ENCODE results near the gene STN1. TPM values are rescaled to one million over a fixed set of nuclear protein-coding genes. Genes with fewer than 3 reads are reported as not detected.

STN1 gene
- total and polyA plus RNA-seq, 9 of the 15 experiments (the other 6 are each of a cell fraction or from before 2014, with no cell fraction given), result 9.1 to 19.6 (median 13.8) TPM

DNA sequence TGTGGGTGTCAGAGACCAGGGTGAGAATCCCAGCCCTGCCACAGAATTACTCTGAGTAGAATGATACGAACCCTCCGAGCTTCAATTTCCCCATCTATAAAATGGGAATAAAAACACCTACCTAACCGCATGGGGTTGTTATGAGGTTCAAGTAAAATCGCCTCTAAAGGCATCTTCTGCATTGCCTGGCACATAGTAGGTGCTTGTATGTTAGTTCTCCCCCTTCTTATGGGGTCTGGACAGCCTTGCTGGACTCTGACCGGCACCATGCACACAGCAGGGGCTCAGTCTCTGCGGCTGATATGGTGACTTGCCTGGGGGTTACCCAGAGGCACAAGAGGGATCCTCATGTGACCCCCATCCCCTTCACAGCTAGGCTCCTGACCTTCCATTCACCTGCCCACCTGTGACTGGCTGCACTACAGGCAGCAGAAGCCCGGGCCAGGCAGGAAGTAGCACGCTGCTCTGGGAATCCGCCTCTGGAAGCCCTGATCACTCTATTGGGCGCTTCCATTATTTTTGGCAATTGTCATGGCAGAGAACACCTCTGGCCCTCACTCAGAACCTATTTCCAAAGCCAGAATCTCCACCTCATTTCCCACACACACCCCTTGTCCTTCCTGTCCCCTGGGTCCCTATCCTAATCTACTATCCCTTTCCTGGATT is 68.6 kb downstream of the STN1 start:
- Histone ChIP-seq H3K27me3 (ENCODE audit: control insufficient read depth in 2 of 2, insufficient read depth in 2 of 2, low read length in 2 of 2) (peaks cover 8 to 56% of the 10 kb centered on the region in 2 experiments), H3K4me1 (replicated peaks in 1 of 2; ENCODE audit: control insufficient read depth in 2 of 2, insufficient read depth in 2 of 2, low read length in 2 of 2) (no peaks in the 10 kb centered on the region), H3K4me2 (ENCODE audit: insufficient read depth, low read length) (no peak overlapping the region), H3K4me3 (no peak overlapping the region), H3K9me3 (replicated peaks; ENCODE audit: control insufficient read depth, insufficient read depth, low read depth, low read length) (no peaks in the 10 kb centered on the region), H3K79me2 (ENCODE audit: control insufficient read depth, insufficient read depth, low read length) (no peaks in the 10 kb centered on the region), H4K20me1 (replicated peaks; ENCODE audit: control insufficient read depth, insufficient read depth, low read length) (no peaks in the 10 kb centered on the region), H3K36me3 (ENCODE audit: control insufficient read depth, insufficient read depth, low read length) (no peaks in the 10 kb centered on the region), H3K9ac (ENCODE audit: insufficient read depth in 1 of 2, low read depth in 2 of 2, low read length in 2 of 2) (no peak overlapping the region), H3K27ac (ENCODE audit: extremely low read depth, low read depth, low read length) (no peak overlapping the region), H3K9me1 (ENCODE audit: control insufficient read depth, insufficient read depth, low read length) (no peaks in the 10 kb centered on the region), H2AFZ (ENCODE audit: low read depth, low read length) (no peak overlapping the region)
- ChIA-PET POLR2A (no interaction called here), CTCF (ENCODE audit: low intra/inter-chr PET ratio) (no interaction called here)
- FAIRE-seq (no peak), ATAC-seq (no peak), DNase-seq (ENCODE audit: extremely low read depth in 1 of 4, low spot score in 3 of 4) (no peak)
- intact Hi-C loops (cut with micrococcal nuclease), result no loop called here
- in situ Hi-C loops (cut with MboI), result loop anchor here (5.0 kb wide), 1 partner anchor 127 kb away; no protein-coding TSS in a partner anchor
- 8% methylated on average over 10 of the region's 10 CpGs for WGBS (ENCODE audit: insufficient coverage, low coverage, missing lambda C conversion rate)
- BruUV-seq (replicated peaks), result no TSS peak
- TF ChIP-seq CHD2 (IDR thresholded peaks at IDR 0.05; ENCODE audit: low read depth, low read length), result no peak
- TF ChIP-seq ZKSCAN1 (IDR thresholded peaks at IDR 0.05; ENCODE audit: low read depth, low read length), result peak; percentile 52; the same call in 1 of the 2 replicates
- TF ChIP-seq, protein P1, sequence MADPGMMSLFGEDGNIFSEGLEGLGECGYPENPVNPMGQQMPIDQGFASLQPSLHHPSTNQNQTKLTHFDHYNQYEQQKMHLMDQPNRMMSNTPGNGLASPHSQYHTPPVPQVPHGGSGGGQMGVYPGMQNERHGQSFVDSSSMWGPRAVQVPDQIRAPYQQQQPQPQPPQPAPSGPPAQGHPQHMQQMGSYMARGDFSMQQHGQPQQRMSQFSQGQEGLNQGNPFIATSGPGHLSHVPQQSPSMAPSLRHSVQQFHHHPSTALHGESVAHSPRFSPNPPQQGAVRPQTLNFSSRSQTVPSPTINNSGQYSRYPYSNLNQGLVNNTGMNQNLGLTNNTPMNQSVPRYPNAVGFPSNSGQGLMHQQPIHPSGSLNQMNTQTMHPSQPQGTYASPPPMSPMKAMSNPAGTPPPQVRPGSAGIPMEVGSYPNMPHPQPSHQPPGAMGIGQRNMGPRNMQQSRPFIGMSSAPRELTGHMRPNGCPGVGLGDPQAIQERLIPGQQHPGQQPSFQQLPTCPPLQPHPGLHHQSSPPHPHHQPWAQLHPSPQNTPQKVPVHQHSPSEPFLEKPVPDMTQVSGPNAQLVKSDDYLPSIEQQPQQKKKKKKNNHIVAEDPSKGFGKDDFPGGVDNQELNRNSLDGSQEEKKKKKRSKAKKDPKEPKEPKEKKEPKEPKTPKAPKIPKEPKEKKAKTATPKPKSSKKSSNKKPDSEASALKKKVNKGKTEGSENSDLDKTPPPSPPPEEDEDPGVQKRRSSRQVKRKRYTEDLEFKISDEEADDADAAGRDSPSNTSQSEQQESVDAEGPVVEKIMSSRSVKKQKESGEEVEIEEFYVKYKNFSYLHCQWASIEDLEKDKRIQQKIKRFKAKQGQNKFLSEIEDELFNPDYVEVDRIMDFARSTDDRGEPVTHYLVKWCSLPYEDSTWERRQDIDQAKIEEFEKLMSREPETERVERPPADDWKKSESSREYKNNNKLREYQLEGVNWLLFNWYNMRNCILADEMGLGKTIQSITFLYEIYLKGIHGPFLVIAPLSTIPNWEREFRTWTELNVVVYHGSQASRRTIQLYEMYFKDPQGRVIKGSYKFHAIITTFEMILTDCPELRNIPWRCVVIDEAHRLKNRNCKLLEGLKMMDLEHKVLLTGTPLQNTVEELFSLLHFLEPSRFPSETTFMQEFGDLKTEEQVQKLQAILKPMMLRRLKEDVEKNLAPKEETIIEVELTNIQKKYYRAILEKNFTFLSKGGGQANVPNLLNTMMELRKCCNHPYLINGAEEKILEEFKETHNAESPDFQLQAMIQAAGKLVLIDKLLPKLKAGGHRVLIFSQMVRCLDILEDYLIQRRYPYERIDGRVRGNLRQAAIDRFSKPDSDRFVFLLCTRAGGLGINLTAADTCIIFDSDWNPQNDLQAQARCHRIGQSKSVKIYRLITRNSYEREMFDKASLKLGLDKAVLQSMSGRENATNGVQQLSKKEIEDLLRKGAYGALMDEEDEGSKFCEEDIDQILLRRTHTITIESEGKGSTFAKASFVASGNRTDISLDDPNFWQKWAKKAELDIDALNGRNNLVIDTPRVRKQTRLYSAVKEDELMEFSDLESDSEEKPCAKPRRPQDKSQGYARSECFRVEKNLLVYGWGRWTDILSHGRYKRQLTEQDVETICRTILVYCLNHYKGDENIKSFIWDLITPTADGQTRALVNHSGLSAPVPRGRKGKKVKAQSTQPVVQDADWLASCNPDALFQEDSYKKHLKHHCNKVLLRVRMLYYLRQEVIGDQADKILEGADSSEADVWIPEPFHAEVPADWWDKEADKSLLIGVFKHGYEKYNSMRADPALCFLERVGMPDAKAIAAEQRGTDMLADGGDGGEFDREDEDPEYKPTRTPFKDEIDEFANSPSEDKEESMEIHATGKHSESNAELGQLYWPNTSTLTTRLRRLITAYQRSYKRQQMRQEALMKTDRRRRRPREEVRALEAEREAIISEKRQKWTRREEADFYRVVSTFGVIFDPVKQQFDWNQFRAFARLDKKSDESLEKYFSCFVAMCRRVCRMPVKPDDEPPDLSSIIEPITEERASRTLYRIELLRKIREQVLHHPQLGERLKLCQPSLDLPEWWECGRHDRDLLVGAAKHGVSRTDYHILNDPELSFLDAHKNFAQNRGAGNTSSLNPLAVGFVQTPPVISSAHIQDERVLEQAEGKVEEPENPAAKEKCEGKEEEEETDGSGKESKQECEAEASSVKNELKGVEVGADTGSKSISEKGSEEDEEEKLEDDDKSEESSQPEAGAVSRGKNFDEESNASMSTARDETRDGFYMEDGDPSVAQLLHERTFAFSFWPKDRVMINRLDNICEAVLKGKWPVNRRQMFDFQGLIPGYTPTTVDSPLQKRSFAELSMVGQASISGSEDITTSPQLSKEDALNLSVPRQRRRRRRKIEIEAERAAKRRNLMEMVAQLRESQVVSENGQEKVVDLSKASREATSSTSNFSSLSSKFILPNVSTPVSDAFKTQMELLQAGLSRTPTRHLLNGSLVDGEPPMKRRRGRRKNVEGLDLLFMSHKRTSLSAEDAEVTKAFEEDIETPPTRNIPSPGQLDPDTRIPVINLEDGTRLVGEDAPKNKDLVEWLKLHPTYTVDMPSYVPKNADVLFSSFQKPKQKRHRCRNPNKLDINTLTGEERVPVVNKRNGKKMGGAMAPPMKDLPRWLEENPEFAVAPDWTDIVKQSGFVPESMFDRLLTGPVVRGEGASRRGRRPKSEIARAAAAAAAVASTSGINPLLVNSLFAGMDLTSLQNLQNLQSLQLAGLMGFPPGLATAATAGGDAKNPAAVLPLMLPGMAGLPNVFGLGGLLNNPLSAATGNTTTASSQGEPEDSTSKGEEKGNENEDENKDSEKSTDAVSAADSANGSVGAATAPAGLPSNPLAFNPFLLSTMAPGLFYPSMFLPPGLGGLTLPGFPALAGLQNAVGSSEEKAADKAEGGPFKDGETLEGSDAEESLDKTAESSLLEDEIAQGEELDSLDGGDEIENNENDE (IDR thresholded peaks at IDR 0.05; ENCODE audit: low read depth, low read length), result no peak
- TF ChIP-seq, protein P2, sequence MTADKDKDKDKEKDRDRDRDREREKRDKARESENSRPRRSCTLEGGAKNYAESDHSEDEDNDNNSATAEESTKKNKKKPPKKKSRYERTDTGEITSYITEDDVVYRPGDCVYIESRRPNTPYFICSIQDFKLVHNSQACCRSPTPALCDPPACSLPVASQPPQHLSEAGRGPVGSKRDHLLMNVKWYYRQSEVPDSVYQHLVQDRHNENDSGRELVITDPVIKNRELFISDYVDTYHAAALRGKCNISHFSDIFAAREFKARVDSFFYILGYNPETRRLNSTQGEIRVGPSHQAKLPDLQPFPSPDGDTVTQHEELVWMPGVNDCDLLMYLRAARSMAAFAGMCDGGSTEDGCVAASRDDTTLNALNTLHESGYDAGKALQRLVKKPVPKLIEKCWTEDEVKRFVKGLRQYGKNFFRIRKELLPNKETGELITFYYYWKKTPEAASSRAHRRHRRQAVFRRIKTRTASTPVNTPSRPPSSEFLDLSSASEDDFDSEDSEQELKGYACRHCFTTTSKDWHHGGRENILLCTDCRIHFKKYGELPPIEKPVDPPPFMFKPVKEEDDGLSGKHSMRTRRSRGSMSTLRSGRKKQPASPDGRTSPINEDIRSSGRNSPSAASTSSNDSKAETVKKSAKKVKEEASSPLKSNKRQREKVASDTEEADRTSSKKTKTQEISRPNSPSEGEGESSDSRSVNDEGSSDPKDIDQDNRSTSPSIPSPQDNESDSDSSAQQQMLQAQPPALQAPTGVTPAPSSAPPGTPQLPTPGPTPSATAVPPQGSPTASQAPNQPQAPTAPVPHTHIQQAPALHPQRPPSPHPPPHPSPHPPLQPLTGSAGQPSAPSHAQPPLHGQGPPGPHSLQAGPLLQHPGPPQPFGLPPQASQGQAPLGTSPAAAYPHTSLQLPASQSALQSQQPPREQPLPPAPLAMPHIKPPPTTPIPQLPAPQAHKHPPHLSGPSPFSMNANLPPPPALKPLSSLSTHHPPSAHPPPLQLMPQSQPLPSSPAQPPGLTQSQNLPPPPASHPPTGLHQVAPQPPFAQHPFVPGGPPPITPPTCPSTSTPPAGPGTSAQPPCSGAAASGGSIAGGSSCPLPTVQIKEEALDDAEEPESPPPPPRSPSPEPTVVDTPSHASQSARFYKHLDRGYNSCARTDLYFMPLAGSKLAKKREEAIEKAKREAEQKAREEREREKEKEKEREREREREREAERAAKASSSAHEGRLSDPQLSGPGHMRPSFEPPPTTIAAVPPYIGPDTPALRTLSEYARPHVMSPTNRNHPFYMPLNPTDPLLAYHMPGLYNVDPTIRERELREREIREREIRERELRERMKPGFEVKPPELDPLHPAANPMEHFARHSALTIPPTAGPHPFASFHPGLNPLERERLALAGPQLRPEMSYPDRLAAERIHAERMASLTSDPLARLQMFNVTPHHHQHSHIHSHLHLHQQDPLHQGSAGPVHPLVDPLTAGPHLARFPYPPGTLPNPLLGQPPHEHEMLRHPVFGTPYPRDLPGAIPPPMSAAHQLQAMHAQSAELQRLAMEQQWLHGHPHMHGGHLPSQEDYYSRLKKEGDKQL (CRISPR knock-in tag; IDR thresholded peaks at IDR 0.05; ENCODE audit: borderline replicate concordance), result no peak

All from K562 (cell line).